ENCODE data around the gene SPINK7.

The SPINK7 gene

DNA sequence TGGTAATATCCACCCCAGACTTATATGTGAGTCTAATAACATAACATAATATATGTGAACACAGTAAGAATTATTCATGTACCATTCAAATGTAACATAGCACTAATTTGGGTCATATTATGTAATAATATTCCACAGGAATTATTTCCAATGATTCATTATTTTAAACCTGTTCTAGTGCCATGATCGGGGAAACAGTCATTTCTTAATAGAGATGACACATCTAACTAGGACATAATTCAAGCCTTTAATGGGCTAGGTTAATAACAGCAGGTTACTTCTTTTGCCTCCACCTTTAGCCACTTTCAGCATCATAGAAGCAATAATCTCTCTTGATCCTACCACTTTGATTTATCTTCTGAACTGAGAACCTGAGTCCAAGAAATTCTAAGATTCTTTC is 35.5 kb downstream of the SPINK7 start:
- no peak for DNase-seq

DNA sequence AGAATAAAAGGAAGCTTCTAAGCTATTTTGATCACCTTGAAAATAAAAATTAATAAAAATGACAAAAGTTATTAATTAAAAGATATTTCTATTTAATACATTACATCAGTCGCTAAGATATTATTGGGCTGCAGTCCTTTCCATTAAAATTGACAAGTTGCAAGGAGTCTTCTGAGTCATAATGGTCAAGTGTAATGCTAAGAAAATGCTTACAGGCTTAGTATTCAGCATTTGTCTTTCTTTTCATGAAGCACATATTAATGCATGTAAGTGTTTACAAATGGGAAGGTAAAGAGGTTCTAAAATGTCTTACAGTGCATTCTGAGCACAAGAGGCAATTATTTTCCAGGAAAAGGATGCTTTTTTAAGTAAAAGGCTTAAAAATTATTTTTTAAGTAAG is 40.5 kb downstream of the SPINK7 start:
- DNase-seq: no peak

DNA sequence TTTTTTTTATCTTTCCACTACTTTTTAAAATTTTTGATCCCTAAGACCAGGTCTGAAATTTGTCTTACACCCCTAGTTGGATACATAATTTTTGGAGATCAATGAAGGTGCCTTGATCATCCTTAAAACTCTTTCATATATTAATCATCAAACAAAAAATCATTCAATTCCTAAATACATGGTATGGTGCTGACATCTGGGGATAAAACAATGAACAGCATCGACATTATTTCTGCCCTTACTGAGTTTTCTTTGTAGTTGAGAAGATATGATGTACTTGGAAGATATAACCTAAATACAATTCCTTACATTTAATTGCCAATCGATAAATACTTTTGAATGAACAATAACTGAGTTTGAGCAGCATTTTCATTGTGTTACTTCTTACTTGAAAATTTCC is 41.4 kb downstream of the SPINK7 start:
- no peak for DNase-seq

DNA sequence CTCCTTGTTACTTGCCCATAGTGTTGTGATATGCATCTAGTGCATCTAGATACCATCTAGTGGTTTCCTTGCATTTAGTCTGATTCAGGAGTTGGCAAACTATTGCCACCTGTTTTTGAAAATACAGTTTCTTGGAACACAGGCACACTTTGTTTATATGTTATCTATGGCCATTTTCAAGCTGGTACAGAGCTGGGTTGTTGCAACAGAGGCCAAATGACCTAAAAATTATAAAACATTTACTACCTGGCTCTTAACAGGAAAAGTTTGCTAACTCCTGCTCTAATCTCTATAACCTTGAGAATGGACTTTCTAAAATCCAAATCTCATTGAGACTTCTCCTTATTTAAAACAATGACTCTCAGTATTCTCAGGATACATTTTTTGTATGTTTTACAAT is 52.1 kb downstream of the SPINK7 start:
- no peak for DNase-seq

Measured in NCI-H82 (cell line).